Measurements from ENCODE around the gene RPP40.

The RPP40 gene

GRCh38 chr6:4967301-4968030 is 36.4 kb downstream of the RPP40 start:
- DNase-seq = no peak

DNA sequence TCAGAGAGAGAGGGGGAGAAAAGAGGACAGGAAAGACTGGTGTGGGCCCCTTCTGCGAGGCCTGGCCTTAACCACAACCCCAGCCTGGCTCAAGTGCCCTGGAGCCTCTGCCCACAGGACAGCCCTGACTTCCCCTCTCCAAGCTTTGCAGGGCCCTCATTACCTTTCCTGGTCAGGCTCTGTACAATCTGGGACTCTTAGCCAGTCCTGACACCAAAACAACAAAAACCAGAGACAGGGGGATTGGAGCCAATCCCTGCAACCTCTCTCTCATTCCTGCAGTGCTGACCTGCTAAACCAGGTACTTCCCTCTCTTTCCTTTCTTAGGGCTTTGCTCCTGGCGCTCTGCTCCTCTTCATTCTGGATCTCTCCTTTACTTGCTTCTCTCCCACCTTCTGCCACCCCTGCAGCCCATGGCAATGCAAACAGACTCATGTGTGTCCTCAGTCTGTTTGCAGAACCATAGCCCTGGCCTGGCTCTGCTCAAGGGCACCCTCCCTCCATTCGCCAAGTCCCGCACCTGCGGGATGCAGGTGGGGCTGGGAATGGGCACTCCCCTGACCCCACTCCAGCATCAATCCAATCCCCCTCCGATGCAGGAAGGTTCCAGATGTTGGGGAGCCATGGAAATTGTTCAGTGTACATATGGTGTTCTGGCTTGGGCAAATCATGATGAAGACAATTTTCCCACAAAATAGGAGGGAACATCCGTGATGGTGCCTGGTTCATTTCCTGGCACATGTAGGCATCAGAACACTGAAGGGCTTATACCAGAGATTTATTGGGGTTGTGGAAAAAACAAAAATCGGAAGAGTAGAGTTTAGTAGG is 38.1 kb downstream of the RPP40 start:
- no peak for DNase-seq

- DNase-seq = no peak
Observed at GRCh38 chr6:4964675-4965561, 38.9 kb downstream of the RPP40 start.

DNA sequence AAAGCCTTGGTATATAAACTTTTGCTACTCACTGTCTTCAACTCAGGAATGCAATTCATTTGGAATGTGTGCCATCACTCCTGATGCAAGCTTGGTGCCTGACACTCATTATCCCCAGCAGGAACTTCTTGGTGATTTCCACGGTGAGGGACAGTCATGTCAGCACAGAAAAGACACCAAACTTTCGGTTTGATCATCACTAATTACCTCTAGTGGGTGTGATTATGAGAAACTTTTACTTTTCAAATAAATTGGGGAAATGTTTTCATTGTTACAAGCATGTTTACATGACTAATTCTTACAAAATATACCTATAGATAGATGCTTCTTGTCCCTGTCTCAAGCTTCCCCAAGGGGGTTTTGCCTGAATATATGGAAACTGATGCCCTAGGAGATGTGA is 40.9 kb downstream of the RPP40 start:
- DNase-seq = no peak

- no peak for DNase-seq
Observed at GRCh38 chr6:4961322-4962168, 42.3 kb downstream of the RPP40 start.

- DNase-seq = no peak
Observed at GRCh38 chr6:4958624-4959023, 45.2 kb downstream of the RPP40 start.

DNA sequence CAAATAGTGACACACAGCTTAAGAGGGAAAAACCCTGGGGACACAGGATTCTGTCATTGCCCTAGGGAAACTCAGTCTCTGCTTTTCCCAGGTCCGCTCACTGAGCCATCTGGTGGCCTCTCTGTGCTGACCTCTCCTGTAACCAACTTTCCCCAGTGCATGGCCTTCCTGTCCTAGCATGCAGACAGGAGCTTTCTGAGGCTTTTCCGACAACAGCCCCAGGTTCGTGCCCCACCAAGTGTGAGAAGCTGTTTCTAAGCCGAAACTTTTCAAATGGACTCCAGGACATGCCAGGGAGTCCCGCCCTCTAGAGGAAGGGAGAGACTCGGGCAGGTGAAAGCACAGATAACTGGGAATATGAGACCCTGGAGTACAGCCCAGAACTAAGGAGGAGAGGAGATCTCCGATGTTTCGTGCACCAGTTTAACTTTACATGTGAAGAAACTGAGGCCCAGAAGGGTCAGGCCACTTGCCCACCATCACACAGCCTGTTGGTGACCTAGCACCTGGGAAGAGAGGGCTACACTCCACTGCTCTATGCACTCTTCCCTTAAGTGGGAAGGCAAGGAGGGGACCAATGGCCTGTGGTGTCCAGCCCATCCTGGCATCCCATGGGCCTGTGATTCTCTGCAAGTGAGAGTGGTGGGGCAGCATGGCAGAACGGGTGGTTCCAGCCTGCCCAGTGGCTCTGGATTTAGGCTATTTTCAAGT is 46.2 kb downstream of the RPP40 start:
- no peak for DNase-seq

GRCh38 chr6:4956625-4957024 is 47.2 kb downstream of the RPP40 start:
- DNase-seq = no peak

- DNase-seq = no peak
Observed at GRCh38 chr6:4953440-4953839, 50.4 kb downstream of the RPP40 start.

DNA sequence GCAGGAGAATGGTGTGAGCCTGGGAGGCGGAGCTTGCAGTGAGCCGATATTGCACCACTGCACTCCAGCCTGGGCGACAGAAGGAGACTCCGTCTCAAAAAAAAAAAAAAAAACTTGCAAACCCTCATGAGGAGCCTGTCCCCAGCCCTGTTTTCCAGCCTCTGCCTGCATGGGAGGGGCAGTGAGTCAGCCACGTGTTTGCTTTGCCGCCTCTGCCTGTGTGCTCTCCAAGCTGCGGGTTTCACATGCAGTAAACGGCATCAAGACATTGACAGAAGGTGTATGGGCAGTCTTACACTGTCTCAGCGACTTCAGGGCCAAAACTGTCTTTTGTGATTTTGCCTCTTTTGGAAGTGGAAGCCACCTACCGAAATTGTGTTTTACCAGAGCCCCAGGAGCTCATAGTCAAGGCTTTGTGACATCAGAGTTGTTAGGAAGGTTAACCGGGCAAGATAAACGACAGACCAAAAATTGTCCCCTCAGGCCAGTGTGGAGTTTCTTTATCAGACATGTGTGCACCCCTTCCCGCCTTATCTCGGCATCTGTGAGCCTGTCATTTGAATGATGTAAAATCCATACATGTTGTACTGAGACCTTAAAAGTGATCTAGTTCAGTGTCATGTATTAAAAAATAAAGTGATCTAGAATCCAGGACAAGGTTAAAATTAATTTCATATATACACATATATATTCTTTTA is 52.9 kb downstream of the RPP40 start:
- no peak for DNase-seq

- no peak for DNase-seq
Observed at GRCh38 chr6:4950076-4950475, 53.8 kb downstream of the RPP40 start.

DNA sequence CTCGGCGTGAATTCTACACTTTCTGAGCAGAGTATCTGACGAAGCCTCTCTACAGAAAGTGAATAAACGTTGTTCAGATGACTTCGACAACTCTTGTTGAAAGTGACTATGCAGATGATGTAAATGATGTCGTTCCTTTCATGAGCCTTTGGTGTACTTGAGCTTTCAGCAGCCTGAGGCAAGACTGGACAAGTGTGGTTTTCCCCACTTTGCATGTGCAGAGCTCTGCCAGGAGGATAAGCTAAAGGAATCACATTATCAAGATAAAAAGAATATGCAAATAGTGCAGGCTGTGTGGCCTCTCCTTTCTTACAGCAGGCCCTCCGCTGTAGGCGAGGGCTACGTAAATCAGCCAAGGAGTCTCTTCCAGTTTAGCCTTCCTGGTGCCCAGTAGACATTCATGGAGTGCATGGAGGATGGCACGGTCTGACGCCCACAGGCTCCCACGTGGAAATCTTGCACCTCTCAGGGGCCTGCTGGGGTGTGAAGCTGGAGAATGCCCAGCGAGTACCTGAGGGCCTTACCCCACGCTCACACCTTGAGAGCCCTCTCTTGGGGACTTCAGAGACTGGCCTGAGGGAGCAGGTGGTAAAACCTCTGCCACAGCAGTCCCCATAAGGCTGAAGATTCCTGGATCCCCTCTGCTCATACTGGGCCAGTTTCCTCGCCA is 54.9 kb downstream of the RPP40 start:
- no peak for DNase-seq

- DNase-seq = no peak
Observed at GRCh38 chr6:4947716-4948115, 56.1 kb downstream of the RPP40 start.

GRCh38 chr6:4946521-4946920 is 57.3 kb downstream of the RPP40 start:
- DNase-seq = no peak

All from NCI-H1092 treated with DMSO at 0.1 percent for 48 hours (cell line).